Pancreas (tissue), 10 donors: ENCODE results near the gene NPB. TPM values are rescaled to one million over a fixed set of nuclear protein-coding genes. Genes with fewer than 3 reads are reported as not detected.

Experiments
- ATAC-seq, 4 donors: fragments of 200-7000 bp; cut with Tn5 transposase; one replicate each; pipeline versions ENCODE4 v1.8.0 to v1.9.1; 2020; ENCODE audit warnings: mild to moderate bottlenecking in 4 of 4, moderate library complexity in 4 of 4
- DNase-seq, 6 donors: peaks; one replicate each; pipeline ENCODE4 v3.0.0-alpha.2; 2020
- FAIRE-seq: peaks from 2 replicates; lab custom pipeline; 2012; peaks lifted over from hg19 to GRCh38; lab: Jason Lieb, UNC
- H3K27ac ChIP-seq, 4 donors: fragments of 200-600 bp; sonication (generic); 1 replicate in 3 of 4; 2 replicates in 1 of 4; pipeline versions ENCODE4 v1.5.0 to v1.8.0; 2020
- H3K27me3 ChIP-seq, 4 donors: fragments of 200-600 bp; one replicate each; pipeline ENCODE4 v1.8.0; 2021
- H3K36me3 ChIP-seq, 3 donors: fragments of 200-600 bp; sonication (generic) in 1 of 3; one replicate each; pipeline versions ENCODE4 v1.5.0 to v1.8.0; 2020 to 2021
- H3K4me1 ChIP-seq, 3 donors: fragments of 200-600 bp; one replicate each; pipeline ENCODE4 v1.8.0; 2021
- H3K4me3 ChIP-seq, 4 donors: fragments of 200-600 bp; sonication (generic) in 2 of 4; one replicate each; pipeline versions ENCODE4 v1.5.0 to v1.8.0; 2020 to 2021
- H3K9me3 ChIP-seq, 4 donors: fragments of 200-600 bp; one replicate each; pipeline ENCODE4 v1.8.0; 2021
- CTCF ChIP-seq, 4 donors: fragments of 200-600 bp; sonication (generic) in 3 of 4; IDR thresholded peaks; one replicate each; pipeline versions ENCODE4 v1.5.0 to v1.8.0; 2021; ENCODE audit warnings: antibody characterized with exemption in 4 of 4
- WGBS, 2 donors: extraction: QIAGEN DNeasy Blood & Tissue Kit; methylation state at CpG; one replicate each; pipeline ENCODE4 v1.1.7; 2013; 5-methylcytosine and 5-hydroxymethylcytosine counted together
- intact Hi-C, 3 donors: fragments of 100-400 bp; cut with DNase I; formaldehyde crosslinking; loops; one replicate each; pipeline versions ENCODE4 v1.11.1 to v1.14.2; 2022
- polyA plus RNA-seq, 2 donors: library from polyadenylated mRNA; stranded (reverse); fragments of 200-250 nt; gene quantifications; one replicate each; pipeline ENCODE4 v1.2.3, GENCODE V29; 2013
- total RNA-seq, 6 donors: library from RNA; stranded (reverse); fragmentation: NEBNext Ultra II Directional in 4 of 6; extraction: Animal tissue kit (Norgen Biotek cat#: 25700) in 4 of 6; gene quantifications; one replicate each; pipeline versions ENCODE4 v1.2.1 to v1.2.4, GENCODE V29; 2021 to 2023
- donor health status: healthy with polysubstance abuse.
- donor health status: DM: no; HTN: no; CAD: no; lungs with moderate emphysema.
- donor health status: DM: no; HTN: no; CAD: no.
- donor health status: control.
- donor health status: control.
- donor health status: Bipolar disorder and iron deficiency.
- donor health status: DM: yes; HTN: yes; CAD: no.
- donor health status: DM: no; HTN: no; CAD: no.
- donor health status: DM: no; HTN: no; CAD: no.
- donor health status: DM: yes; HTN: yes; CAD: no.

The NPB gene
- total and polyA plus RNA-seq, 8 donors = 0.19 to 0.62 (median 0.37) TPM; not detected in 2

- ATAC-seq (no peak), DNase-seq (no peak), FAIRE-seq (no peak)
- TF ChIP-seq CTCF (IDR thresholded peaks at IDR 0.05) = no peak
- intact Hi-C loops = no loop called here
- H3K36me3 ChIP-seq = peaks cover 0 to 12% (median 6%) of the 10 kb centered on the region in 3 donors
- H3K27ac ChIP-seq = no peak overlapping the region
- no peak overlapping the region for H3K4me3 ChIP-seq
- no peaks in the 10 kb centered on the region for H3K27me3 ChIP-seq
- no peaks in the 10 kb centered on the region for H3K9me3 ChIP-seq
- 90 to 92% methylated on average over 9 of the region's 9 CpGs for WGBS, 2 donors
- peaks cover 0 to 6% (median 3%) of the 10 kb centered on the region in 3 donors for H3K4me1 ChIP-seq
These were observed 3.2 kb upstream of the NPB start for GRCh38 chr17:81898885-81899284.

GRCh38 chr17:81899514-81900166 is 2.4 kb upstream of the NPB start:
- FAIRE-seq (no peak), DNase-seq (peak in 2 of 6 donors; percentile 37 to 68), ATAC-seq (no peak)
- peaks cover 0 to 6% (median 3%) of the 10 kb centered on the region in 3 donors for H3K4me1 ChIP-seq
- no peak for TF ChIP-seq CTCF (IDR thresholded peaks at IDR 0.05)
- no peak overlapping the region for H3K4me3 ChIP-seq
- H3K27me3 ChIP-seq = no peaks in the 10 kb centered on the region
- intact Hi-C loops = no loop called here
- no peak overlapping the region for H3K27ac ChIP-seq
- 93 to 95% methylated on average over 22 of the region's 22 CpGs for WGBS, 2 donors
- peaks cover 0 to 12% (median 6%) of the 10 kb centered on the region in 3 donors for H3K36me3 ChIP-seq
- H3K9me3 ChIP-seq = no peaks in the 10 kb centered on the region

GRCh38 chr17:81900181-81900820 is 1.7 kb upstream of the NPB start:
- Histone ChIP-seq H3K36me3 (peaks cover 0 to 12% (median 6%) of the 10 kb centered on the region in 3 donors), H3K4me1 (peaks cover 0 to 6% (median 3%) of the 10 kb centered on the region in 3 donors), H3K4me3 (no peak overlapping the region), H3K27me3 (no peaks in the 10 kb centered on the region), H3K27ac (no peak overlapping the region), H3K9me3 (no peaks in the 10 kb centered on the region)
- 78 to 80% methylated on average over 18 of the region's 18 CpGs for WGBS, 2 donors
- no peak for TF ChIP-seq CTCF (IDR thresholded peaks at IDR 0.05)
- DNase-seq (peak in 1 of 6 donors; percentile 55), ATAC-seq (no peak), FAIRE-seq (no peak)
- intact Hi-C loops = no loop called here

- ATAC-seq = peak in 3 of 4 donors; percentile 5 to 16 (median 6)
- H3K36me3 ChIP-seq = peaks cover 0 to 12% (median 6%) of the 10 kb centered on the region in 3 donors
These were observed 643 bp upstream of the NPB start for GRCh38 chr17:81901167-81902022.

More at GRCh38 chr17:81901167-81902022, 643 bp upstream of the NPB start:
- intact Hi-C loops = no loop called here
- H3K27me3 ChIP-seq = no peaks in the 10 kb centered on the region
- DNase-seq = peak in 2 of 6 donors; percentile 28 to 64
- H3K9me3 ChIP-seq = no peaks in the 10 kb centered on the region
- H3K4me3 ChIP-seq = peak overlapping the region in 1 of 4 donors; percentile 37
- WGBS, 2 donors = 54 to 57% methylated on average over 16 to 21 of the region's 21 CpGs
- H3K4me1 ChIP-seq = peaks cover 0 to 6% (median 3%) of the 10 kb centered on the region in 3 donors
- no peak for TF ChIP-seq CTCF (IDR thresholded peaks at IDR 0.05)
- H3K27ac ChIP-seq = no peak overlapping the region
- no peak for FAIRE-seq
